Right ventricle myocardium inferior (tissue), 1 donor: ENCODE measurements around the gene GPS1. TPM values are rescaled to one million over a fixed set of nuclear protein-coding genes. Genes with fewer than 3 reads are reported as not detected.

Source experiments
- ATAC-seq: fragments of 200-7000 bp; cut with Tn5 transposase; one replicate; pipeline ENCODE4 v1.9.1; 2020; ENCODE audit warnings: mild to moderate bottlenecking, moderate library complexity
- DNase-seq: peaks from one replicate; pipeline ENCODE4 v3.0.0; 2021; ENCODE audit errors: missing footprints
- intact Hi-C: fragments of 100-400 bp; cut with DNase I; formaldehyde crosslinking; loops from one replicate; pipeline ENCODE4 v1.11.0; 2022
- total RNA-seq: library from RNA; stranded (reverse); fragmentation: NEBNext Ultra II Directional; extraction: Animal tissue kit (Norgen Biotek cat#: 25700); gene quantifications from one replicate; pipeline ENCODE4 v1.2.1, GENCODE V29; 2021
- donor health status: DM: no; HTN: yes; CAD: no; lungs with severe emphysema.

GPS1 gene
- total RNA-seq, 1 donor from 2014 or later: 80.9 TPM

DNA sequence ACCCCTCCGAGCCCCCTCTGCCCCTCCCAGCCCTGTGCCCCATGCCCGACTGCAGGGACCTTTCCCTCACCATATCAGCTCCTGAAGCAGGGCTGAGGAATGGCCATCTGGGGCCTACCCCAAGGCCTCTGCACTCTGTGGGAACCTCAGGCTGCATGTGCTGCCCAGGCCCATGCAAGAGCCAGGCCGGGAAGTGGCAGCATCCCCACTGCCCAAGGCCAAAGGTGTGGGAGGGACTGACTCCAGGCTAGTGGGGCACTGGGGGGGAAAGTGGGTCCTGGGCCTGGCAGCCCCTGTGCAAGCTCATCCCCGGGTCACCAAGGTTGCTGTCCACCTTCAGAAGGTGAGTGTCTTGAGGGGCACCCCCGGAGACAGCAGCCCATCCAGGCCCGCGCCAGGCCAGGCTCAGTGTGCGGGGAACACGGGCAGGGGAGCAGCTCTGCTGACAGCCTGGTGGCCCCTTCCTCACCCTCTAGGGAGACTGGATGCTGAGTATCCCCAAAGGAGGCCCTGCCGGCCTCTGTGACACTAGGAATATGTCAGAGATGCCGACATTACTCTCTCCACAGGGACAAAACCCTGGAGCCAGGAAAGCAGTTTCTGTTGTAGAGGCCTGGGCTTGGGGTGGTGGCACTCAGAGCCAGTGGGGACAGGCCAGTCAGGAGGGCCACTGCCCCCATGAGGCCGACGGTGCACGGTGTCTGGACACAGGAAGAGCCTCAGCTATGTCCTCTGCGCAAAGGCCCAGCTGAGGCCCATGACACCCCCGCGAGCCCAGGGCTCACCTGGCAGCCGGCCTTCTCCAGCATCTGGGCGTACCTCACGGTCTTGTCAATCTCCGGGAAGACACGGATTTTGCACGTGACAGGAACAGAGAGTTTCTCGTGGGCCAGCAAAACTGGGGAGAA lies 10.6 kb downstream of the GPS1 start:
- DNase-seq (peak; percentile 37), ATAC-seq (no peak)
- intact Hi-C loops: no loop called here

- intact Hi-C loops: no loop called here
- ATAC-seq (no peak), DNase-seq (peak; percentile 61)
These were observed 11.3 kb downstream of the GPS1 start for GRCh38 chr17:82062984-82063368.

GRCh38 chr17:82063424-82064415 lies 12.0 kb downstream of the GPS1 start:
- intact Hi-C loops: no loop called here
- DNase-seq (peak; percentile 58), ATAC-seq (no peak)

GRCh38 chr17:82064433-82065192 lies 12.9 kb downstream of the GPS1 start:
- ATAC-seq: no peak
- peak; percentile 60 for DNase-seq
- intact Hi-C loops: no loop called here

GRCh38 chr17:82065193-82065637 lies 13.5 kb downstream of the GPS1 start:
- ATAC-seq: no peak
- DNase-seq: peak; percentile 62
- intact Hi-C loops: no loop called here

DNA sequence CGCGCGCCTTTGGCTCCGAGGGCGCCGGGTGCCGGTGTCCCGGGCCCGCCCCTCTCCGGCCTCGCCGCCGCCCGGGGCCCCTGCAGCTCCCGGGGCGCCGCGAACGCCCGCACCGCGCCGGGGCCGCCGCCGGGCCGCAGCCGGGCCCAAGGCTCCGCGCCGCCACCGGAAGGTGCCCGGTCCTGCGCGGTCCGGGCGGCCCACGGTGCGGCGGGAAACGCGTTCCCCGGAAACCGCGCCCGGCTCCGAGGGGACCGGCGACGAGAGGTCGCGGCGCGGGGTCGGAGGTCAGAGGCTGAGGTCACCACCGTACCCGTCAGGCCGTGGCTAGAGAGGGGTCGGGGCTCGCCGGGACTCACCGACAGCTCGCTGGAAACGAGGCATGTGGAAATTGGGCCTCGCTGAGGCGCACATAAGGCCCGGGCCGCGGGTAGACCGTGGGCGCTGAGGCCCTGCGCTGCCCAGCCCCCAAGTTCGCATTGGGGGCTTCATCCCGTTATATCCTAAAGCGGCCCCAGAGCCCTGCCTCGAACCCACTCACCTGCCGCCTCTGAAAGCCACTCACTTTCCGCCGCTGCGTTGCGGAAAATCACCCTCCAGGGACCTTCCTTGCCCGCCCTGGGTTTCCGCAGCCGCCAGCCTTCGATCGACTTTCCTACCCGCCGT lies 14.1 kb downstream of the GPS1 start, which contains the start of gene DUS1L:
Gene DUS1L (minus strand): TSS at position 167 of the 666 bp plus-strand sequence. CDS start 745 bp downstream, outside the sequence.
- ATAC-seq (peak; percentile 88), DNase-seq (peak; percentile 86)
- intact Hi-C loops: no loop called here

- ATAC-seq (no peak), DNase-seq (no peak)
- intact Hi-C loops: no loop called here
These were observed 18.9 kb downstream of the GPS1 start for GRCh38 chr17:82070611-82071010.

DNA sequence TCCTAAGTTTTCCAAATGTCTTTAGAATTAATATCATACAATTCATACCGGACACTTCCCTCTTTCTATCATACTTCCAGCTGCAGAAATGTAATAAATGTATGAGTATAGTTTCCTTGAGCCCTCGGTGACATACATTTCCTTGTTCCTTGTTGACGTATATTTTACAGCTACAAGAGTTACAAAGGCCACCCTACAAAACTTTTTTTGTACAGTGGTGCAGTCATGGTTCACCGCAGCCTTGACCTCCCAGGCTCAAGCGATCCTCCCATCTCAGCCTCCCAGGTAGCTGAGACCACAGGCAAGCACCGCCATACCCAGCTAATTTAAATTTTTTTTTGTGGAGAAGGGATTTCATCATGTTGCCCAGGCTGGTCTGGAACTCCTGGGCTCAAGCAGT lies 21.1 kb downstream of the GPS1 start:
- no peak for ATAC-seq
- intact Hi-C loops: no loop called here
- no peak for DNase-seq

DNA sequence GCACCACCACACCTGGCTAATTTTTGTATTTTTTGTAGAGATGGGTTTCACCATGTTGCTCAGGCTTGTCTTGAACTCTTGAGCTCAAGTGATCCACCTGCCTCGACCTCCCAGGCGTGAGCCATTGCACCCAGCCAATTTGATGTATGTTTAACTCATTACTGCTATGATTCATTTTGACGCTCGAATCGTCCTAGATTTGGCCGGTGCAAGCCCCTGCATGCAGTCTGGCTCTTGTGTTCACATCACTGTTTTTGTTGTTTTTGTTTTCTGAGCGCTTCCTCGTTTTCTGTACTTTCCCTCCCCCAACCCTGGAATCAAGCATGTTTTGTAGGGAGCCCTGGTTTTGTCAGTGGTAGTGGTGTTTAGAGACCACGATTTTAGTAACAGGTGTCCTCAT lies 21.7 kb downstream of the GPS1 start:
- intact Hi-C loops: no loop called here
- ATAC-seq (no peak), DNase-seq (no peak)

- DNase-seq (no peak), ATAC-seq (no peak)
- intact Hi-C loops: no loop called here
These were observed 24.5 kb downstream of the GPS1 start for GRCh38 chr17:82076018-82076784.

- intact Hi-C loops: no loop called here
- peak; percentile 48 for ATAC-seq
- no peak for DNase-seq
These were observed 25.3 kb downstream of the GPS1 start for GRCh38 chr17:82076785-82077591.

- ATAC-seq: peak; percentile 40
- intact Hi-C loops: no loop called here
These were observed 26.1 kb downstream of the GPS1 start for GRCh38 chr17:82077617-82078358.

GRCh38 chr17:82078433-82078832 lies 26.7 kb downstream of the GPS1 start:
- DNase-seq: no peak
- ATAC-seq: no peak
- intact Hi-C loops: no loop called here

More at GRCh38 chr17:82077617-82078358, 26.1 kb downstream of the GPS1 start:
- no peak for DNase-seq

DNA sequence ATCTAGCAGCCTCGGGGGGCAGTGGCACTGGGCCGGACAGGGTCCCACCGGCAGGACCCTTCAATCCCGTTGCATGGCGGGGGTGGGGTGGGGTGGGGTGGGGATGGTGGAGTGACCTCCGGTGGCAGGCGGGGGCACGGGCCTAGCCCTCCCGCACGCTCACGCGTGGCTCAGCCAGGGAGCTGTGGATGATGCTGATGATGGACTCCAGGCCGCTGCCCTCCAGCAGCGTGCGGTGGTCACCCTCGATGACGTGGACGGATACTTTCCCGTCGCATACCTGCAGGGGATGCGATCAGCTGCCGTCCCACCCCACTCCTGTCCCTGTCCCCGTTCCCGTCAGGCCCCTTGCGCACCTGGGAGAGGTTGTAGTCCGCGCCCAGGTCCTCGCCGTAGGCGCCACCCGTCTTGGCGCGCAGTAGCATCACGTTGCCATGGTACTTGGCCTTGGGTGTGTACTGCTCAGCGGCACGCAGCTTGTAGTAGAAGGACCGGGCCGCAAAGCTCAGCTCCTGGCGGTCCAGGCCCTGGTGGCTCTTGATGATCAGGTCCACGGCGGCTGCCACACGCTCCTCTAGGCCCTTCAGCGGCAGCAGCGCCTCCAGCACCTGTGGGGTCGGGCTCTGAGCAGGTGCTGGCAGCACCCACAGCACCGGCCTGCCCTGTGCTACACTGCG lies 27.4 kb downstream of the GPS1 start:
- ATAC-seq: no peak
- intact Hi-C loops: no loop called here
- no peak for DNase-seq

DNA sequence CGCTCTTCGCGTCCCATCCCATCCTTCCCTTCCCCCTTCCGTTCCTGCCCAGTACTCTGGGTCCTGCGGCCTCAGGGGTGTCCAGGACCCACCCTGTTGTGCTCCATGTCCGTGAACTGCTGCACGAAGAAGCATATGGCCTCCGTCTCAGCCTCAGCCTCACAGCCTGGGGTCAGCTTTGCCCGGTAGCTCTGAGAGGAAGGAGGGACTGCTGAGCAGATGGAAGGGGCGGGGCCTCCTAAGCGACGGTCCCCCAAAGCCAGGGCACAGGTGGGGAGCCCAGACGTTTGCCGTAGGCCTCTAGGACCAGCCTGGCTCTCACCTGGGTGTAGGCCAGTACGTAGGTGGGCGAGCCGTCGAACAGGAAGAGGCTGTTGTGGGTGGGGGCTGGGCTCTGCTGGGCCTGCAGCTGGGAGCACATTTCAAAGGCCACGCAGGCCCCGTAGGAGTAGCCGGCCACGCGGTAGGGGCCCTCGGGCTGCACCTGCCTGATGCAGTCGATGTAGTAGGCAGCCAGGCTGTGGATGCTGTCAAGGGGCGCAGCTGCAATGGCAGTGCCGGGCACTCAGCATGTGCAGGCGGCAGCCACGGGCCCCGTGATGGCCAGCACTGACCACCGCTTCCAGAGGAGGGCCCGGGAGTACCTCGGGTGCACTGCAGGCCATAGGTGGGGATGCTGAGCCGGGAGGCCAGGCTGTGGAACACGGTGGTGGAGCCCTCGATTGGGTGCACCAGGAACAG lies 28.5 kb downstream of the GPS1 start:
- intact Hi-C loops: no loop called here
- no peak for DNase-seq
- no peak for ATAC-seq
